OCI-LY3 (cell line): ENCODE data around the gene PRR13.

Experiments used
- CTCF ChIP-seq: fragments of 200-600, 300-600 bp; sonication (generic); IDR thresholded peaks from 2 replicates; pipeline ENCODE4 v1.5.1; 2014; ENCODE audit warnings: antibody characterized with exemption, low read length, low read depth
- EZH2phosphoT487 ChIP-seq: fragments of 200-600 bp; shearing (Covaris generic); IDR thresholded peaks from 2 replicates; pipeline ENCODE4 v1.6.1; 2018; ENCODE audit warnings: antibody characterized with exemption, mixed run types, low read depth

- TF ChIP-seq CTCF, result no peak
- TF ChIP-seq EZH2phosphoT487, result no peak
Measured at GRCh38 chr12:53454707-53455106, 13.2 kb downstream of the PRR13 start.
